ENCODE data around the gene EHD1. TPM values are rescaled to one million over a fixed set of nuclear protein-coding genes. Genes with fewer than 3 reads are reported as not detected.
A peak's percentile ranks its signal among the peaks of the same experiment; 100 is the strongest.

EHD1 gene
- total and polyA plus RNA-seq, 9 donors = 46.1 to 117 (median 87.0) TPM

- H3K36me3 ChIP-seq (ENCODE audit: control insufficient read depth, insufficient read depth, low read length) = peaks cover 3% of the 10 kb centered on the region
- DNase-seq = no peak
- WGBS (ENCODE audit: insufficient coverage) = 40% methylated on average over 1 of the region's 2 CpGs
- H3K4me3 ChIP-seq (ENCODE audit: low read length) = no peak overlapping the region
- peaks cover 52% of the 10 kb centered on the region for H3K4me1 ChIP-seq (ENCODE audit: control insufficient read depth, insufficient read depth, low read length)
- H3K27ac ChIP-seq (ENCODE audit: low read length) = peak overlapping the region; percentile 32
- no peaks in the 10 kb centered on the region for H3K9me3 ChIP-seq (replicated peaks; ENCODE audit: control insufficient read depth, low read depth, low read length)
- H3K27me3 ChIP-seq (ENCODE audit: control insufficient read depth, insufficient read depth, low read length) = no peaks in the 10 kb centered on the region
These were observed 41.7 kb upstream of the EHD1 start for GRCh38 chr11:64920124-64920523.

GRCh38 chr11:64919627-64920026 is 41.2 kb upstream of the EHD1 start:
- no CpG with 5 or more reads among the region's 8 CpGs for WGBS (ENCODE audit: insufficient coverage)
- Histone ChIP-seq H3K27ac (ENCODE audit: low read length) (peak overlapping the region; percentile 32), H3K4me3 (ENCODE audit: low read length) (no peak overlapping the region), H3K36me3 (ENCODE audit: control insufficient read depth, insufficient read depth, low read length) (peaks cover 4% of the 10 kb centered on the region), H3K27me3 (ENCODE audit: control insufficient read depth, insufficient read depth, low read length) (no peaks in the 10 kb centered on the region), H3K4me1 (ENCODE audit: control insufficient read depth, insufficient read depth, low read length) (peaks cover 49% of the 10 kb centered on the region), H3K9me3 (replicated peaks; ENCODE audit: control insufficient read depth, low read depth, low read length) (no peaks in the 10 kb centered on the region)
- peak; percentile 49 for DNase-seq

GRCh38 chr11:64918017-64918416 is 39.6 kb upstream of the EHD1 start:
- H3K36me3 ChIP-seq (ENCODE audit: control insufficient read depth, insufficient read depth, low read length) = peaks cover 20% of the 10 kb centered on the region
- H3K27me3 ChIP-seq (ENCODE audit: control insufficient read depth, insufficient read depth, low read length) = no peaks in the 10 kb centered on the region
- no peaks in the 10 kb centered on the region for H3K9me3 ChIP-seq (replicated peaks; ENCODE audit: control insufficient read depth, low read depth, low read length)
- DNase-seq = peak; percentile 45
- H3K27ac ChIP-seq (ENCODE audit: low read length) = peak overlapping the region; percentile 95
- 0% methylated on average over 1 of the region's 4 CpGs for WGBS (ENCODE audit: insufficient coverage)
- H3K4me1 ChIP-seq (ENCODE audit: control insufficient read depth, insufficient read depth, low read length) = peaks cover 38% of the 10 kb centered on the region
- peak overlapping the region; percentile 60 for H3K4me3 ChIP-seq (ENCODE audit: low read length)

- H3K4me3 ChIP-seq (ENCODE audit: low read length) = peak overlapping the region; percentile 60
- WGBS (ENCODE audit: insufficient coverage) = 0% methylated on average over 1 of the region's 6 CpGs
- no peak for DNase-seq
These were observed 39.2 kb upstream of the EHD1 start for GRCh38 chr11:64917663-64917995.

GRCh38 chr11:64916775-64917662 is 38.6 kb upstream of the EHD1 start, which contains the start of gene ATG2A:
TSS of gene ATG2A (minus strand) at chr11:64917209. CDS start at chr11:64917135, 74 bp downstream.
- peaks cover 28% of the 10 kb centered on the region for H3K36me3 ChIP-seq (ENCODE audit: control insufficient read depth, insufficient read depth, low read length)
- WGBS (ENCODE audit: insufficient coverage) = 0% methylated on average over 46 of the region's 57 CpGs
- H3K4me1 ChIP-seq (ENCODE audit: control insufficient read depth, insufficient read depth, low read length) = peaks cover 38% of the 10 kb centered on the region
- H3K27me3 ChIP-seq (ENCODE audit: control insufficient read depth, insufficient read depth, low read length) = no peaks in the 10 kb centered on the region
- peak; percentile 100 for DNase-seq
- no peaks in the 10 kb centered on the region for H3K9me3 ChIP-seq (replicated peaks; ENCODE audit: control insufficient read depth, low read depth, low read length)
- H3K27ac ChIP-seq (ENCODE audit: low read length) = peak within 1 kb of the TSS; percentile 95
- H3K4me3 ChIP-seq (ENCODE audit: low read length) = peak within 1 kb of the TSS; percentile 89

More at GRCh38 chr11:64917663-64917995, 39.2 kb upstream of the EHD1 start:
- H3K27me3 ChIP-seq (ENCODE audit: control insufficient read depth, insufficient read depth, low read length) = no peaks in the 10 kb centered on the region
- no peaks in the 10 kb centered on the region for H3K9me3 ChIP-seq (replicated peaks; ENCODE audit: control insufficient read depth, low read depth, low read length)
- peaks cover 38% of the 10 kb centered on the region for H3K4me1 ChIP-seq (ENCODE audit: control insufficient read depth, insufficient read depth, low read length)
- H3K36me3 ChIP-seq (ENCODE audit: control insufficient read depth, insufficient read depth, low read length) = peaks cover 24% of the 10 kb centered on the region
- H3K27ac ChIP-seq (ENCODE audit: low read length) = peak overlapping the region; percentile 95

- Histone ChIP-seq H3K4me1 (ENCODE audit: control insufficient read depth, insufficient read depth, low read length) (peaks cover 38% of the 10 kb centered on the region), H3K27ac (ENCODE audit: low read length) (peak overlapping the region; percentile 78), H3K4me3 (ENCODE audit: low read length) (peak overlapping the region; percentile 89), H3K36me3 (ENCODE audit: control insufficient read depth, insufficient read depth, low read length) (peaks cover 36% of the 10 kb centered on the region), H3K27me3 (ENCODE audit: control insufficient read depth, insufficient read depth, low read length) (no peaks in the 10 kb centered on the region), H3K9me3 (replicated peaks; ENCODE audit: control insufficient read depth, low read depth, low read length) (no peaks in the 10 kb centered on the region)
- 4% methylated on average over 20 of the region's 23 CpGs for WGBS (ENCODE audit: insufficient coverage)
- peak; percentile 55 for DNase-seq
These were observed 37.8 kb upstream of the EHD1 start for GRCh38 chr11:64916040-64916774.

DNA sequence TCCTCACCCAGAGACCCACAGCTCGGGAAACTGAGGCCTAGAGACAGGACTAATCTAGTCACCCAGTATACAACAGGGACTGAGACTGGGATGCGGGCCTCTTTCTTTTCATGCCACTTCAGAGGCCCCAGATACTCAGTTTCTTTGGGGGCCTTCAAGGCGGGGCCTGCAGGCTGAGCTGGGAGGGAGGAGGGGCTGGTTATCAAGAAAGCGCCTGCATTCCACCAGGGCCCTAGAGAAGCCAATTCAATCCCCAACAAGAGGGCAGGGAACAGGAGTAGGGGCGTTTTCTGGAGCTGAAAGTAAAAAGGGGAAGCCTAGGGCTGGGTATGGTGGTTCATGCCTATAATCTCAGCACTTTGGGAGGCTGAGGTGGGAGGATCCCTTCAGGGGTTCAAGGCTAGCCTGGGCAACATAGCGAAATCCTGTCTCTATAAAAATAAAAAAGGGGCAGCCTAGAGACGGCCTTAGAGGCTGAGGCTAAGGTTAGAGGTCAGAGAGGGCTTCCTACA is 37.0 kb upstream of the EHD1 start:
- Histone ChIP-seq H3K4me1 (ENCODE audit: control insufficient read depth, insufficient read depth, low read length) (peaks cover 38% of the 10 kb centered on the region), H3K36me3 (ENCODE audit: control insufficient read depth, insufficient read depth, low read length) (peaks cover 44% of the 10 kb centered on the region), H3K27ac (ENCODE audit: low read length) (no peak overlapping the region), H3K9me3 (replicated peaks; ENCODE audit: control insufficient read depth, low read depth, low read length) (no peaks in the 10 kb centered on the region), H3K4me3 (ENCODE audit: low read length) (no peak overlapping the region), H3K27me3 (ENCODE audit: control insufficient read depth, insufficient read depth, low read length) (no peaks in the 10 kb centered on the region)
- 52% methylated on average over 2 of the region's 7 CpGs for WGBS (ENCODE audit: insufficient coverage)
- DNase-seq = no peak

DNA sequence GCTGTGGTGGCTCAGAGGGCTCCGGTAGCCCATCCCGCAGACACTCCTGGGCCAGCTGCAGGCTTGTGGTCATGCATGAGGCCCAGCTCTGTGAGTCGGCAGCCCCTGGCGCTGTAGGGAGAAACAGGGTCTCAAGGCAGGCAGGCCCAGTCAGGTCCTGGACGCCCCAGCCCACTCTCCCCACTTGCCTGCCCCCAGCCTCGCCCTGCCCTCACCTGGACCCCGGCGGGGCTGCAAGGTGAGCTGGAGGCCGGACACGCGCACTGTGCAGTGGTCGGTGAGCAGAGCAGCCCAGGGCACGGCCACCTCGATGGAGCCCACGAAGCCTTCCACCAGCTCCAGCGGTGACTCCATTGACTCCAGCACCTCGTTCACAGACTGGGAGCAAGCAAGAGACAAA is 35.7 kb upstream of the EHD1 start:
- Histone ChIP-seq H3K27ac (ENCODE audit: low read length) (no peak overlapping the region), H3K4me3 (ENCODE audit: low read length) (no peak overlapping the region), H3K9me3 (replicated peaks; ENCODE audit: control insufficient read depth, low read depth, low read length) (no peaks in the 10 kb centered on the region), H3K4me1 (ENCODE audit: control insufficient read depth, insufficient read depth, low read length) (peaks cover 27% of the 10 kb centered on the region), H3K27me3 (ENCODE audit: control insufficient read depth, insufficient read depth, low read length) (no peaks in the 10 kb centered on the region), H3K36me3 (ENCODE audit: control insufficient read depth, insufficient read depth, low read length) (peaks cover 56% of the 10 kb centered on the region)
- no peak for DNase-seq
- 92% methylated on average over 17 of the region's 17 CpGs for WGBS (ENCODE audit: insufficient coverage)

GRCh38 chr11:64913171-64913727 is 34.8 kb upstream of the EHD1 start:
- Histone ChIP-seq H3K4me1 (ENCODE audit: control insufficient read depth, insufficient read depth, low read length) (peaks cover 20% of the 10 kb centered on the region), H3K4me3 (ENCODE audit: low read length) (no peak overlapping the region), H3K27me3 (ENCODE audit: control insufficient read depth, insufficient read depth, low read length) (no peaks in the 10 kb centered on the region), H3K9me3 (replicated peaks; ENCODE audit: control insufficient read depth, low read depth, low read length) (no peaks in the 10 kb centered on the region), H3K36me3 (ENCODE audit: control insufficient read depth, insufficient read depth, low read length) (peaks cover 63% of the 10 kb centered on the region), H3K27ac (ENCODE audit: low read length) (no peak overlapping the region)
- no peak for DNase-seq
- WGBS (ENCODE audit: insufficient coverage) = 91% methylated on average over 18 of the region's 18 CpGs

- H3K9me3 ChIP-seq (replicated peaks; ENCODE audit: control insufficient read depth, low read depth, low read length) = no peaks in the 10 kb centered on the region
- no peak overlapping the region for H3K27ac ChIP-seq (ENCODE audit: low read length)
- no peak for DNase-seq
- WGBS (ENCODE audit: insufficient coverage) = 83% methylated on average over 5 of the region's 9 CpGs
- H3K36me3 ChIP-seq (ENCODE audit: control insufficient read depth, insufficient read depth, low read length) = peaks cover 76% of the 10 kb centered on the region
- H3K4me3 ChIP-seq (ENCODE audit: low read length) = no peak overlapping the region
- peaks cover 14% of the 10 kb centered on the region for H3K4me1 ChIP-seq (ENCODE audit: control insufficient read depth, insufficient read depth, low read length)
- H3K27me3 ChIP-seq (ENCODE audit: control insufficient read depth, insufficient read depth, low read length) = no peaks in the 10 kb centered on the region
These were observed 33.3 kb upstream of the EHD1 start for GRCh38 chr11:64911689-64912088.

Measured in muscle of leg (tissue), 11 donors.